Esophagus muscularis mucosa (tissue), 4 donors: ENCODE results near the gene GATA2. TPM values are rescaled to one million over a fixed set of nuclear protein-coding genes. Genes with fewer than 3 reads are reported as not detected.

Source experiments
- DNase-seq: peaks from one replicate; pipeline ENCODE4 v3.0.0-alpha.2; 2017; ENCODE audit errors: extremely low spot score
- H3K27ac ChIP-seq, 4 donors: fragments of 200-600 bp; sonication (generic); replicated peaks in 1 of 4; 1 replicate in 3 of 4; 2 replicates in 1 of 4; pipeline ENCODE4 v1.5.1; 2016 to 2019; ENCODE audit warnings: mild to moderate bottlenecking in 1 of 4
- H3K27me3 ChIP-seq, 4 donors: fragments of 200-600 bp; sonication (generic); one replicate each; pipeline versions ENCODE4 v1.5.1 to v1.6.0; 2016 to 2019
- H3K36me3 ChIP-seq, 4 donors: fragments of 200-600 bp; sonication (generic); one replicate each; pipeline ENCODE4 v1.5.1; 2016 to 2019
- H3K4me1 ChIP-seq, 4 donors: fragments of 200-600 bp; sonication (generic); one replicate each; pipeline ENCODE4 v1.5.1; 2016 to 2019
- H3K4me3 ChIP-seq, 4 donors: fragments of 200-600 bp; sonication (generic); 1 replicate in 2 of 4; 2 replicates in 2 of 4; pipeline ENCODE4 v1.5.1; 2016 to 2019; ENCODE audit warnings: mild to moderate bottlenecking in 4 of 4, moderate library complexity in 1 of 4
- H3K9me3 ChIP-seq, 4 donors: fragments of 200-600 bp; sonication (generic); 1 replicate in 3 of 4; 2 replicates in 1 of 4; pipeline ENCODE4 v1.5.1; 2016 to 2019
- EP300 ChIP-seq: sonication (generic); formaldehyde crosslinking; IDR thresholded peaks from one replicate; pipeline ENCODE4 v1.6.1; 2017; ENCODE audit warnings: antibody characterized with exemption
- POLR2A ChIP-seq: fragments of 450-650 bp; IDR thresholded peaks from one replicate; pipeline ENCODE4 v1.6.1; 2017; ENCODE audit warnings: antibody characterized with exemption, moderate library complexity, mild to moderate bottlenecking, low read depth
- POLR2AphosphoS5 ChIP-seq, 2 donors: sonication (generic); formaldehyde crosslinking; IDR thresholded peaks; one replicate each; pipeline ENCODE4 v1.6.1; 2017; ENCODE audit warnings: antibody characterized with exemption in 2 of 2
- WGBS: methylation state at CpG from one replicate; pipeline ENCODE4 v1.1.5; 2018; 5-methylcytosine and 5-hydroxymethylcytosine counted together
- intact Hi-C: fragments of 100-400 bp; cut with DNase I; formaldehyde crosslinking; loops from one replicate; pipeline ENCODE4 v1.15.1; 2023
- total RNA-seq, 4 donors: library from RNA; depleted of rRNA; stranded (reverse); fragments of >200 nt; gene quantifications; one replicate each; pipeline versions ENCODE4 v1.1.0 to v1.2.1, GENCODE V29; 2016
- TF ChIP-seq, protein P1 (sequence below), 3 experiments: fragments of 200-600 bp in 2 of 3; fragments of 450-650 bp in 1 of 3; sonication (generic) in 2 of 3; IDR thresholded peaks; one replicate each; pipeline ENCODE4 v1.5.1; 2017 to 2019; ENCODE audit warnings: antibody characterized with exemption in 3 of 3, mild to moderate bottlenecking in 2 of 3, moderate library complexity in 1 of 3

Gene GATA2
- total RNA-seq, 4 donors from 2014 or later, result 10.0 to 16.9 (median 13.4) TPM

DNA sequence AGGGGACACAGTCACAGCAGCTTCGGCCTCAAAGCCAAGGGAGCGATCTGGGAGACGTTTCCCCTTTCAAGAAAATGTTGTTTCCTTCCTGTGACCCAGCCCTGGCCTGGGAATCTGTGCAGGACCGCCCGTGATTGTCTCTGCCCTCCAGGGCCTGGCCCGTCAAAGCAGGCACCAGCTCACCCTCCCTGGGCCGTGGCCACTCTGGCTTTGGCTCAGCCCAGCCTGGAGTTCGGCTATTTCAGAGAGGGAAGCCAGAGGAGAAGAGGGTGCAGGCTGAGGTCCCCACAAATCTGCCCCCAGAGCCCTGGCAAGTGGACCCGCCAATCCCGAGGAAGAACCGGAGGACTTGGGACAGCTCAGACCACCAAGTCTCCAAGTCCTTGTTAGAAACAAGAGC lies 12.7 kb downstream of the GATA2 start:
- intact Hi-C loops, result no loop called here
- Histone ChIP-seq H3K27me3 (peaks cover 0 to 100% (median 48%) of the 10 kb centered on the region in 4 donors), H3K27ac (no peak overlapping the region), H3K36me3 (peaks cover 0 to 21% (median 0%) of the 10 kb centered on the region in 4 donors), H3K9me3 (no peaks in the 10 kb centered on the region), H3K4me3 (no peak overlapping the region), H3K4me1 (peaks cover 28 to 39% (median 37%) of the 10 kb centered on the region in 4 donors)
- no peak for DNase-seq
- TF ChIP-seq, protein P1, sequence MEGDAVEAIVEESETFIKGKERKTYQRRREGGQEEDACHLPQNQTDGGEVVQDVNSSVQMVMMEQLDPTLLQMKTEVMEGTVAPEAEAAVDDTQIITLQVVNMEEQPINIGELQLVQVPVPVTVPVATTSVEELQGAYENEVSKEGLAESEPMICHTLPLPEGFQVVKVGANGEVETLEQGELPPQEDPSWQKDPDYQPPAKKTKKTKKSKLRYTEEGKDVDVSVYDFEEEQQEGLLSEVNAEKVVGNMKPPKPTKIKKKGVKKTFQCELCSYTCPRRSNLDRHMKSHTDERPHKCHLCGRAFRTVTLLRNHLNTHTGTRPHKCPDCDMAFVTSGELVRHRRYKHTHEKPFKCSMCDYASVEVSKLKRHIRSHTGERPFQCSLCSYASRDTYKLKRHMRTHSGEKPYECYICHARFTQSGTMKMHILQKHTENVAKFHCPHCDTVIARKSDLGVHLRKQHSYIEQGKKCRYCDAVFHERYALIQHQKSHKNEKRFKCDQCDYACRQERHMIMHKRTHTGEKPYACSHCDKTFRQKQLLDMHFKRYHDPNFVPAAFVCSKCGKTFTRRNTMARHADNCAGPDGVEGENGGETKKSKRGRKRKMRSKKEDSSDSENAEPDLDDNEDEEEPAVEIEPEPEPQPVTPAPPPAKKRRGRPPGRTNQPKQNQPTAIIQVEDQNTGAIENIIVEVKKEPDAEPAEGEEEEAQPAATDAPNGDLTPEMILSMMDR (IDR thresholded peaks at IDR 0.05), result no peak
- TF ChIP-seq POLR2AphosphoS5 (IDR thresholded peaks at IDR 0.05) (peak in 1 of 2 donors; percentile 13), POLR2A (no peak), EP300 (no peak)
- WGBS, result 49% methylated on average over 10 of the region's 11 CpGs

DNA sequence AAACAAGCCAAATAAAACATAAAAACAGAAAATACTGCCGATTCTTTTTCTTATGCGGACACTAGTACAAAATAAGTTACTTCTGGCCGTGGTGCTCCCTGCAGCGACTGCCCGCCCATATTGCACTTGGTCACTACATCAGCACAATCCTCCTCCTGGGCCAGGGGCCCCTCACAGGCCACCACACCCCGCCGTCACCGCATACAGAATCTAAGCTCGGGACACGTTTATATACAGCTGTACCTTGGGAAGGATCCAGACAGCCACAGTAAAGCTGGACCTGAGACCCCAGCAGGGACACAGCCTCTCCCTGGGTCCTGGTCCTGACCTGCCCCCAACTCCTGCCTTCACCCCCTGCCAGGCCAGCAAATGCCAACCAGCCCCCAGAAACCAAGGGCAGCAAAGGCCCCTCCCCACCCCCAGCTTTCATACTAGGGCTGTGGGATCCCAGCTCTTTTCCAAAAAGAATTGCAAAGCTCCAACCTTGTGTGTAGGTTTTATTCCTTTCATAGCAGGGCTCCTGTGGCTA lies 13.4 kb downstream of the GATA2 start:
- intact Hi-C loops, result no loop called here
- H3K36me3 ChIP-seq, result peaks cover 0 to 17% (median 0%) of the 10 kb centered on the region in 4 donors
- no peak overlapping the region for H3K4me3 ChIP-seq
- DNase-seq, result no peak
- peaks cover 0 to 95% (median 41%) of the 10 kb centered on the region in 4 donors for H3K27me3 ChIP-seq
- TF ChIP-seq, protein P1 (IDR thresholded peaks at IDR 0.05), result no peak
- no peak for TF ChIP-seq POLR2AphosphoS5 (IDR thresholded peaks at IDR 0.05)
- no peak for TF ChIP-seq POLR2A
- no peak for TF ChIP-seq EP300
- H3K27ac ChIP-seq, result no peak overlapping the region
- WGBS, result 80% methylated on average over 10 of the region's 10 CpGs
- H3K4me1 ChIP-seq, result peaks cover 28 to 39% (median 37%) of the 10 kb centered on the region in 4 donors
- H3K9me3 ChIP-seq, result no peaks in the 10 kb centered on the region

DNA sequence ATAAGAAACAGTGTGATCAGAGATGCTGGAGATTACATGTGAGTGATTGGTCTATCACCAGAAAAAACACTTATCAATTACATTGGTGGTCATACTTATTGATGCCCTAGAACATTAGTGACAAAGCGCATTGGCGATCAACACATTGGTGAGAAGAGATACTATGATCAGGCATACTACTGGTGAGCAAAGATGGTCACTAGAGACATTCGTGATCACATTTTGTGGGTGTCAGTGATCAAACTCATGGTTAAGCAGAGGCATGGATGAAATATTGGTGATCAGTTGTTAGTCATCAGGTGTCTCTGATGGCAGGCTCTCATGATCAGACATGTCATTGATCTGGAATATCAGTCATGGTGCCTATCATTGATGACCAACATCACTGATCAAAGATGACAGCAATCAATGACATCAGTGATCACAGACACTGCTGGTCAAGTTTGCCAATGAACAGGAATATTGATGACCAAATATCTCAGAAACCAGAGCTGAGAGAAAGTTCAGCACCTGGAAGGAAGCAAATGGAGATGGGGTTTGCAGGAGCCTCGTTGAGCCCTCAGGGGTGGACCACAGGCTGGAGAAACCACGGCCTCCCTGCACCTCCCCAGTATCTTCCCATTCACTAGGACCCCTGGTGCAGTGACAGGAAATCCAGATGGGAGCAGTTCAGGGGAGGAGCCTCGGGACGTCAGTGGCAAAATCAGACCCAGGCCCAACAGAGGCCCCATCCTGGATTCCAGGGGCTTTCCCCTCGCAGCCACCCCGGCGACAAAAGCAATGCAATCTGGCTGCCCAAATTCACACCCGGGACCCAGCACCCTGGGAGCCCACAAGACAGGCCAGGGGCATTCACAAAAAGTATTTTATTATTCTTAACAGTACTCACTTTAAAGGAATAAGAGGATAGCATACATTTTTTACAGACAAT lies 14.2 kb downstream of the GATA2 start:
- TF ChIP-seq POLR2A, result no peak
- Histone ChIP-seq H3K4me3 (no peak overlapping the region), H3K27ac (no peak overlapping the region), H3K36me3 (peaks cover 0 to 17% (median 0%) of the 10 kb centered on the region in 4 donors), H3K9me3 (no peaks in the 10 kb centered on the region), H3K27me3 (peaks cover 0 to 93% (median 34%) of the 10 kb centered on the region in 4 donors), H3K4me1 (peaks cover 26 to 35% (median 33%) of the 10 kb centered on the region in 4 donors)
- DNase-seq, result no peak
- intact Hi-C loops, result no loop called here
- WGBS, result 72% methylated on average over 8 of the region's 11 CpGs

DNA sequence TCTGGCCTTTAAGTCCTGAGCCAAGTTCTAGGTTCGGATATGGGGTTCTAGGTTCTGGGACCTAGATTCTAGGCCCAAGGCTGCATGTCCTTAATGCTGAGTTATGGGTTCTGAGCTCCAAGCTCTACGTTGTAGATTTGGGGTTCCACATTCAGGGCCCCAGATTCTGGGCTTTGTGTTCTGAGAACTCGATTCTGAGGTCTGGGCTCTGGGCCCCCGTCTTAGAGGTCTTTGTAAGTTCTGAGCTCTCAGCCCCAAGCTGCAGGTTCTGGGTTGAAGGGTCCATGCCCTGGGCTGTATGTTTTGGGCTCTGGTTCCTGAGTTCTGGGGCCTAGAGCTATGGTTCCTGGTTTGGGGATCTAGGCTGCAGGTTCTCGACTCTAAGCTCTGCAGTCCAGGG lies 16.3 kb downstream of the GATA2 start:
- WGBS, result 96% methylated on average over 3 of the region's 5 CpGs
- intact Hi-C loops, result no loop called here
- peaks cover 8 to 14% (median 11%) of the 10 kb centered on the region in 4 donors for H3K4me1 ChIP-seq
- H3K9me3 ChIP-seq, result no peaks in the 10 kb centered on the region
- no peak for DNase-seq
- TF ChIP-seq, protein P1 (IDR thresholded peaks at IDR 0.05), result no peak
- TF ChIP-seq POLR2A (no peak), EP300 (no peak), POLR2AphosphoS5 (IDR thresholded peaks at IDR 0.05) (no peak)
- peaks cover 0 to 93% (median 15%) of the 10 kb centered on the region in 4 donors for H3K27me3 ChIP-seq
- H3K27ac ChIP-seq, result no peak overlapping the region
- H3K4me3 ChIP-seq, result no peak overlapping the region
- peaks cover 0 to 17% (median 0%) of the 10 kb centered on the region in 4 donors for H3K36me3 ChIP-seq

DNA sequence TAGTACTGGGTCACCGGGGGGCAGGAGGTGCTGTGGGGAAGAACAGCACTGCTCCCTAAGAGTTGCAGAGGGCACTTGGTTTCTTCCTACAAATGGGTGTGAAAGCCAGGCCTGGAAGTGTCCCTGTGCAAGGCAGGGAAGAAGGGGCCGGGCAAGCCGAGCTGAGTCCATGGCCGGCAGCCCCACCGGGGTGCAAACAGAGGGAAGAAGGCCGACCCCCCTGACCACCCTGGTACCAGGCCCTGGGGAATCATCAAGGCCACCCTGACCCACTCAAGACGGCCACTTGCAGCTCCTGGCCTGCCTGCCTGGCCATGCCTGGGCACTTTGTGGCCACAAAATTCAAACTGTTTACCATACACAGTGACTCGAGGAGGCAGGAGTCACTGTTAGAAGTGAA lies 17.6 kb downstream of the GATA2 start:
- whole genome bisulfite sequencing, result 82% methylated on average over 8 of the region's 8 CpGs
- Histone ChIP-seq H3K4me1 (peaks cover 0 to 3% (median under 1%) of the 10 kb centered on the region in 4 donors), H3K27me3 (peaks cover 0 to 91% (median 4%) of the 10 kb centered on the region in 4 donors), H3K36me3 (peaks cover 0 to 12% (median 0%) of the 10 kb centered on the region in 4 donors), H3K27ac (no peak overlapping the region), H3K4me3 (no peak overlapping the region), H3K9me3 (no peaks in the 10 kb centered on the region)
- intact Hi-C loops, result no loop called here
- no peak for DNase-seq
- TF ChIP-seq POLR2A (no peak), EP300 (no peak), POLR2AphosphoS5 (IDR thresholded peaks at IDR 0.05) (no peak)
- TF ChIP-seq, protein P1 (IDR thresholded peaks at IDR 0.05), result no peak
